Measurements from ENCODE around the gene PRRG3.

Gene PRRG3

DNA sequence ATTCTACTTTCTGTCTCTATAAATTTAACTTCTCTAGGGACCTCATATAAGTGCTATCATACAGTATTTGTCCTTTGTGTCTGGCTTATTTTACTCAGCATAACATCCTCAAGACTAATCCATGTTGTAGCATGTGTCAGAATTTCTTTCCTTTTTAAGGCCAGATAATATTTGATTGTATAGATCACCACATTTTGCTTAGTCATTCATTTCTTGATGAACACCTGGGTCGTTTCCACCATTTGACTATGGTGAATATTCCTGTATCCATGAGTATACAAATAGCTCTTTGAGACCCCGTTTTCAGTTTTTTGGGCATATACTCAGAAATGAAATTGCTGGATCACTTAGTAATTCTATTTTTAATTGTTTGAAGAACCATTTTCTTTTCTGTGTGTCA, 51.2 kb downstream of the PRRG3 start:
- DNase-seq, result no peak

DNA sequence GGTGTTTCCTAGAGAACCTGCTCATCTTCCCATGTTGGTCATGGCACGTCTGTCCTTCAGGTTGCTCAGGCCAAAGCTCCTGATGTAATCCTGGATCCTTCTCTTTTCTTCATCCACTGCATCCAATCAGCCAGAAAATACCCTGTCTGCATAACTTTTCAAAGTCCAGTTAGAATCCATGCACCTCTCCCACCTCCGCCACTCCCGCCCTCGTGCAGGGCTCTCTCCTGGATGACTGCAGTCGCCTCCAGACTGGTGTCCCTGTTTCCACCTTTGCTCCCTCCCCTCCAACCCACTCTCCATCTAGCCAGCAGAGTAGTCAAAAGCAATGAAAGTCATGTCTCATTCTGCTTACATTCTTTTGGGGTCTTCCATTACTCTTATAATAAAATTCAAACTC, 55.3 kb downstream of the PRRG3 start:
- DNase-seq, result no peak

DNA sequence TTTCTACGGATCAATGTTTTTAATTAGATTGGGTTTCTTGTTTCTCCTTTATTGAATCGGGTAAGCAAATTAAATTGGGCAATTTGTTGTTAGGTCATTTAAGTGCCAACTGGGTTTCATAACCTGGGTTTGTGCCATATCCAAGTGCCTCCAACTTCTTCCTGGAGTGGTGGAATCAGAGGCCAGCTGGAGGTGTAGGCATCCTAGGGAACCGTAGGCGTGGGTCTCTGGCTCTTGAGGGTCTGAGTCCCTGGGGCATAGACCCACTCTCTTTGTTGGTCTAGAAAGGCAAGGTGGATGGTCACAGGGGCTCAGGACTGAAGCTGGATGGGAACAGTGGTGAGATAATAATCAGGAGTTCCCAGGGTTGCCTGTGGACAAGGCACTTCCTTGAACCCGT, 57.6 kb downstream of the PRRG3 start:
- DNase-seq, result no peak

DNA sequence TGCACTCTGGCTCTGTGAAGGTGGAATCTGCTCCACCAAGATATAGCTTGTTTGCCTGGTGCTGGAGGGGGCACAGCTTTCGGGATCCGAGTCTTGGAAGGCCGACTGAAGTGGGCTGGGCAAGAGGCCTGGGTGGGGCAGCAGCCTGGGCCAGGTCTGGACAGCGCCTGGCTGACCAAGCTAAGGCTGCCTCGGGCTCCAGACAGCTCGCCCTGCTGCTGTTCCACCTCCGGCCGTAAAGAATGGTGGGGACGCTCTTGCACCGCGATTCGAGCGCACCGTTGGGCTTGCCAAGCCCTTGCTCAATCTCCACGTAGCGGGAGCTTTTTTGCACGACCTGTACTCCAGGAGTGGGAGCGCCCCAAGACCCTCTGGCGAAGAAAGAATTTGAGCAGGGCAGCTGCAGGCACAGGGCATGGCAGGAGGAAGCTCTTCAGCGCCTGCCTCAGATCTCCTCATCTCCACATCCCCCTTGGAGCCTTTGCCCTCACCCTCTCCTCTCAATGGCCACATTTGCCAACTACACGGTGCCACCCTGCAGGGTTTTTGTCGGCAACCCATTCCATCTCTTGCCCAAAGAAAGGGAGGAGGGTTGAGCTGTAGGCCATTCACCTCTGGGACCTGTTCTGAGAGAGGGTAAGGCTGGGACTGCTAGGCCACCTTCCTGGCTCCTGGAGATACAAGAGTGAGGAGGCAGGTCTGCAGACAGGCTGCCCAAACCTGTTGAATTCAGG, 58.2 kb downstream of the PRRG3 start:
- no peak for DNase-seq

DNA sequence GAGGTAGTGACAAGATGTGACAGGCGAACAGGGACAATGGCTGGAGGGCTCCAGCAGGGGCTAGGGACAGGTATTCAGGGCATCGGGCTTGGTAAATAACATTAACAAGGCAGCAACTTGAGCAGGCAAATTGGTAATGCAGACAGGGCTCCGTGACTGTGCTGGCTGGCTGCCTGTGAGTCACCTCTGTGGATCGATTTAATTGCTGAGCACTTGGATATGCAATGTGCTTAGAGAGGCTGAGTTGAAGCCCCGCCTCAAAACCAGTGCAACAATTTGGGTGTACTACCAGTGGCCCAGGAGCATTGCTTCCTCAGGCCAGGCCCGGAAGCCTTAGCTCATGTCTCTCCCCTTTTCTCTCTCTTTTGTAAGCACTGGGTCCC, 58.8 kb downstream of the PRRG3 start:
- DNase-seq, result no peak

DNA sequence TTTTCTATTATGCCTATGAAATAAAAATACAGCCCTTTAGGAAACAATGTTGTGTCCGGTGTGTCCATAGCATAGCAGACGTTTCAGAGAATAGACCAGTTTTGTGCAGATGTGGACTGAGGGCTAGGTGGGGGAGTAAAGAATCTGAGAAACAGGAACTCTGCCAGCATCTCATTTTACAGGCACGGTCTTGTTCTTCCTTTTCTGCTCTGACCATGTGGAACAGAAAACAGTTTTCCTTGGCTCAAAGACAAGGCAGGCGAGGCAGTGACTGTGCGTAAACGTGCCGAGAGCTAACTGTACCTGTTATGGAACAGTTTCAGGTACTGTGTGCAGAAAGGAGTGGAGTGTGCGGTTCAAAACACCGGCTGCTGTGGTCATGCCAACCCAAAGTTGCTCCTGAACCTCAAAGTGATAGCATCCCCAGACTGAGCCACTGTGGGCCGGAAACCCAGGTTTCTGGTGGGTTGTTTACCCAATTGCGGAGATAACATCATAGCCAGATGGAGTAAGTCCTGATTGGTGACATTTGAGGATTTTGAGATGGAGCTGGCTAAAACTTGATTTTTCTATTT, 59.5 kb downstream of the PRRG3 start:
- no peak for DNase-seq

Data from stimulated activated CD4-positive, alpha-beta T cell treated with anti-CD3 and anti-CD28 coated beads, Interleukin-4, amount 100 ng/mL, for 24 hours (primary cell).